Uterus (tissue), 4 donors: Measurements from ENCODE around the gene PLLP. TPM values are rescaled to one million over a fixed set of nuclear protein-coding genes. Genes with fewer than 3 reads are reported as not detected.
"Not testable (repeated sequence)": the region's sequence is repeated elsewhere in the genome, so short reads cannot be mapped to it uniquely, and the experiment has no call there.

ENCODE experiments used
- DNase-seq, 2 donors: peaks; one replicate each; pipeline ENCODE4 v3.0.0-alpha.2; 2019 to 2020
- H3K27ac ChIP-seq, 2 donors: fragments of 200-600 bp; sonication (generic); 1 replicate in 1 of 2; 2 replicates in 1 of 2; pipeline ENCODE4 v1.5.1; 2016 to 2018
- H3K27me3 ChIP-seq, 2 donors: fragments of 200-600 bp; sonication (generic); one replicate each; pipeline ENCODE4 v1.5.1; 2018 to 2019; ENCODE audit warnings: control low read depth in 1 of 2
- H3K36me3 ChIP-seq, 2 donors: fragments of 200-600 bp; sonication (generic); one replicate each; pipeline ENCODE4 v1.5.1; 2019; ENCODE audit warnings: control low read depth in 1 of 2
- H3K4me1 ChIP-seq, 2 donors: fragments of 200-600 bp; sonication (generic); one replicate each; pipeline ENCODE4 v1.5.1; 2018 to 2019; ENCODE audit warnings: control low read depth in 1 of 2
- H3K4me3 ChIP-seq, 2 donors: fragments of 200-600 bp; sonication (generic); 1 replicate in 1 of 2; 2 replicates in 1 of 2; pipeline ENCODE4 v1.5.1; 2018 to 2019; ENCODE audit warnings: mild to moderate bottlenecking in 1 of 2
- H3K9me3 ChIP-seq, 2 donors: fragments of 200-600 bp; sonication (generic); one replicate each; pipeline ENCODE4 v1.5.1; 2019; ENCODE audit warnings: control low read depth in 1 of 2
- POLR2A ChIP-seq, 2 donors: fragments of 450-650 bp; IDR thresholded peaks; one replicate each; pipeline ENCODE4 v1.6.1; 2016; ENCODE audit warnings: antibody characterized with exemption in 2 of 2, mild to moderate bottlenecking in 1 of 2, moderate library complexity in 1 of 2
- intact Hi-C: fragments of 100-400 bp; cut with DNase I; formaldehyde crosslinking; loops from one replicate; pipeline ENCODE4 v1.15.1; 2023; ENCODE audit warnings: low total_unique reads
- total RNA-seq, 4 donors: library from RNA; depleted of rRNA in 3 of 4; stranded (reverse); fragments of >200 nt in 3 of 4; gene quantifications; one replicate each; pipeline versions ENCODE4 v1.1.0 to v1.2.4, GENCODE V29; 2014 to 2023
- TF ChIP-seq, protein P1 (sequence below), 4 experiments: fragments of 200-600 bp in 2 of 4; fragments of 450-650 bp in 2 of 4; sonication (generic) in 2 of 4; IDR thresholded peaks; one replicate each; pipeline ENCODE4 v1.5.1; 2016 to 2019; ENCODE audit warnings: antibody characterized with exemption in 4 of 4, mild to moderate bottlenecking in 2 of 4, moderate library complexity in 1 of 4
- donor health status: DM: yes; HTN: yes; CAD: no.

Gene PLLP
- total RNA-seq, 4 donors from 2014 or later: 2.6 to 19.1 (median 6.2) TPM; not detected in 1

GRCh38 chr16:57268804-57269800, 15.4 kb downstream of the PLLP start:
- no peaks in the 10 kb centered on the region for H3K27me3 ChIP-seq
- intact Hi-C loops: no loop called here
- no peaks in the 10 kb centered on the region for H3K9me3 ChIP-seq
- no peak overlapping the region for H3K4me3 ChIP-seq
- H3K4me1 ChIP-seq: no peaks in the 10 kb centered on the region
- DNase-seq: no peak
- TF ChIP-seq POLR2A (IDR thresholded peaks at IDR 0.05): no peak
- TF ChIP-seq, protein P1, sequence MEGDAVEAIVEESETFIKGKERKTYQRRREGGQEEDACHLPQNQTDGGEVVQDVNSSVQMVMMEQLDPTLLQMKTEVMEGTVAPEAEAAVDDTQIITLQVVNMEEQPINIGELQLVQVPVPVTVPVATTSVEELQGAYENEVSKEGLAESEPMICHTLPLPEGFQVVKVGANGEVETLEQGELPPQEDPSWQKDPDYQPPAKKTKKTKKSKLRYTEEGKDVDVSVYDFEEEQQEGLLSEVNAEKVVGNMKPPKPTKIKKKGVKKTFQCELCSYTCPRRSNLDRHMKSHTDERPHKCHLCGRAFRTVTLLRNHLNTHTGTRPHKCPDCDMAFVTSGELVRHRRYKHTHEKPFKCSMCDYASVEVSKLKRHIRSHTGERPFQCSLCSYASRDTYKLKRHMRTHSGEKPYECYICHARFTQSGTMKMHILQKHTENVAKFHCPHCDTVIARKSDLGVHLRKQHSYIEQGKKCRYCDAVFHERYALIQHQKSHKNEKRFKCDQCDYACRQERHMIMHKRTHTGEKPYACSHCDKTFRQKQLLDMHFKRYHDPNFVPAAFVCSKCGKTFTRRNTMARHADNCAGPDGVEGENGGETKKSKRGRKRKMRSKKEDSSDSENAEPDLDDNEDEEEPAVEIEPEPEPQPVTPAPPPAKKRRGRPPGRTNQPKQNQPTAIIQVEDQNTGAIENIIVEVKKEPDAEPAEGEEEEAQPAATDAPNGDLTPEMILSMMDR (IDR thresholded peaks at IDR 0.05): no peak
- no peak overlapping the region for H3K27ac ChIP-seq
- no peaks in the 10 kb centered on the region for H3K36me3 ChIP-seq

- intact Hi-C loops, H3K9me3 ChIP-seq, DNase-seq, H3K4me1 ChIP-seq, H3K36me3 ChIP-seq, H3K4me3 ChIP-seq, H3K27me3 ChIP-seq, H3K27ac ChIP-seq: not testable (repeated sequence)
These were observed 17.1 kb downstream of the PLLP start for GRCh38 chr16:57267343-57267742.

GRCh38 chr16:57266531-57267260, 17.8 kb downstream of the PLLP start:
- TF ChIP-seq, protein P1 (IDR thresholded peaks at IDR 0.05): no peak
- no peak for TF ChIP-seq POLR2A (IDR thresholded peaks at IDR 0.05)
- Histone ChIP-seq H3K4me3 (no peak overlapping the region), H3K4me1 (no peaks in the 10 kb centered on the region), H3K27me3 (no peaks in the 10 kb centered on the region), H3K9me3 (no peaks in the 10 kb centered on the region), H3K27ac (no peak overlapping the region), H3K36me3 (no peaks in the 10 kb centered on the region)
- no peak for DNase-seq
- intact Hi-C loops: no loop called here

GRCh38 chr16:57265850-57266530, 18.5 kb downstream of the PLLP start:
- H3K4me1 ChIP-seq: no peaks in the 10 kb centered on the region
- peak in 1 of 2 donors; percentile 50 for DNase-seq
- H3K27ac ChIP-seq: no peak overlapping the region
- H3K27me3 ChIP-seq: no peaks in the 10 kb centered on the region
- intact Hi-C loops: no loop called here
- H3K9me3 ChIP-seq: no peaks in the 10 kb centered on the region
- H3K4me3 ChIP-seq: no peak overlapping the region
- TF ChIP-seq, protein P1 (IDR thresholded peaks at IDR 0.05): no peak
- no peak for TF ChIP-seq POLR2A (IDR thresholded peaks at IDR 0.05)
- no peaks in the 10 kb centered on the region for H3K36me3 ChIP-seq

- DNase-seq: no peak
- no peaks in the 10 kb centered on the region for H3K27me3 ChIP-seq
- H3K9me3 ChIP-seq: no peaks in the 10 kb centered on the region
- peak in 1 of 2 donors; percentile 6 for TF ChIP-seq POLR2A (IDR thresholded peaks at IDR 0.05)
- TF ChIP-seq, protein P1 (IDR thresholded peaks at IDR 0.05): no peak
- no peak overlapping the region for H3K4me3 ChIP-seq
- no peak overlapping the region for H3K27ac ChIP-seq
- H3K36me3 ChIP-seq: no peaks in the 10 kb centered on the region
- H3K4me1 ChIP-seq: no peaks in the 10 kb centered on the region
- intact Hi-C loops: no loop called here
These were observed 19.5 kb downstream of the PLLP start for GRCh38 chr16:57264950-57265371.
